K562 (cell line): Measurements from ENCODE around the gene SND1. TPM values are rescaled to one million over a fixed set of nuclear protein-coding genes. Genes with fewer than 3 reads are reported as not detected.
A peak's percentile ranks its signal among the peaks of the same experiment; 100 is the strongest.

ENCODE experiments used
- ARID1B ChIP-seq: fragments of 450-650 bp; IDR thresholded peaks from 2 replicates; pipeline ENCODE4 v1.6.1; 2016; ENCODE audit warnings: antibody characterized with exemption, mild to moderate bottlenecking, inconsistent platforms
- BRD4 ChIP-seq: fragments of 200-600 bp; sonication (generic); IDR thresholded peaks from 2 replicates; pipeline ENCODE4 v1.6.1; 2017; ENCODE audit warnings: inconsistent platforms
- E2F4 ChIP-seq: sonication (generic); formaldehyde crosslinking; IDR thresholded peaks from 2 replicates; pipeline ENCODE4 v1.8.0; 2022; ENCODE audit warnings: mild to moderate bottlenecking, low read depth, missing genetic modification reagents
- FOXA1 ChIP-seq: fragments of 450-650 bp; IDR thresholded peaks from 2 replicates; pipeline ENCODE4 v1.6.1; 2016; ENCODE audit warnings: mild to moderate bottlenecking, borderline replicate concordance
- FOXJ3 ChIP-seq: sonication (generic); formaldehyde crosslinking; IDR thresholded peaks from 2 replicates; pipeline ENCODE4 v1.4.0; 2020; ENCODE audit warnings: mild to moderate bottlenecking, missing genetic modification reagents
- HNRNPL ChIP-seq: fragments of 200-400 bp; formaldehyde crosslinking; IDR thresholded peaks from 2 replicates; pipeline ENCODE4 v1.6.1; 2017; ENCODE audit warnings: low read depth, mild to moderate bottlenecking, low read length
- MLX ChIP-seq, 2 experiments: fragments of 450-650 bp in 1 of 2; sonication (generic) in 1 of 2; formaldehyde crosslinking; conservative IDR thresholded peaks; 2 replicates each; pipeline versions ENCODE4 v1.4.0 to v1.8.1; 2020 to 2022; ENCODE audit warnings: mild to moderate bottlenecking in 1 of 2, missing genetic modification reagents in 1 of 2
- NCOR1 ChIP-seq: fragments of 450-650 bp; IDR thresholded peaks from 2 replicates; pipeline ENCODE4 v1.6.1; 2016; ENCODE audit warnings: mild to moderate bottlenecking, moderate library complexity
- PRPF4 ChIP-seq: fragments of 200-400 bp; formaldehyde crosslinking; IDR thresholded peaks from one replicate; pipeline ENCODE4 v1.6.1; 2017; ENCODE audit warnings: low read length, low read depth, mild to moderate bottlenecking; ENCODE audit not compliant: insufficient read depth, poor library complexity, severe bottlenecking
- RBM15 ChIP-seq: fragments of 200-400 bp; formaldehyde crosslinking; IDR thresholded peaks from 2 replicates; pipeline ENCODE4 v1.6.1; 2018; ENCODE audit warnings: mild to moderate bottlenecking, low read length, moderate library complexity; ENCODE audit not compliant: insufficient read depth
- RBM39 ChIP-seq: fragments of 200-400 bp; formaldehyde crosslinking; optimal IDR thresholded peaks from 2 replicates; pipeline ENCODE3; 2018; ENCODE audit warnings: low read depth, low read length
- ZNF239 ChIP-seq: fragments of 250-450 bp; sonication (Bioruptor Pico); IDR thresholded peaks from 2 replicates; pipeline ENCODE4 v1.4.0; 2020; ENCODE audit warnings: mild to moderate bottlenecking
- polyA plus RNA-seq, 8 experiments: library from polyadenylated mRNA; depleted of rRNA in 4 of 8; stranded (reverse) in 5 of 8; unstranded in 3 of 8; fragments of >200 nt; fragmentation: Nextera tagmentation in 2 of 8; fragmentation: Illumina TruSeq in 1 of 8; extraction: Ambion mirVana in 2 of 8; extraction: Trizol in 1 of 8; gene quantifications; 2 replicates each; pipeline versions ENCODE4 v1.2.1 to v1.2.3, GENCODE V29; 2011 to 2014; ENCODE audit warnings: inconsistent platforms in 1 of 8, missing spikeins in 1 of 8
- total RNA-seq, 7 experiments: library from RNA; depleted of rRNA in 6 of 7; stranded (reverse); fragments of >200 nt in 6 of 7; fragmentation: Illumina TruSeq in 2 of 7; extraction: Trizol in 2 of 7; gene quantifications; 2 replicates each; pipeline versions ENCODE4 v1.2.1 to v1.2.3, GENCODE V29; 2011 to 2021; ENCODE audit warnings: low replicate concordance in 1 of 7
- TF ChIP-seq, protein P1 (sequence below): fragments of 450-650 bp; formaldehyde crosslinking; IDR thresholded peaks from 2 replicates; pipeline ENCODE4 v1.4.0; 2022; ENCODE audit warnings: missing genetic modification characterization
- TF ChIP-seq, protein P2 (sequence below): sonication (generic); formaldehyde crosslinking; IDR thresholded peaks from 2 replicates; pipeline ENCODE4 v1.8.1; 2023; ENCODE audit warnings: mild to moderate bottlenecking, missing genetic modification reagents
- TF ChIP-seq, protein P3 (sequence below), 2 experiments: IDR thresholded peaks; 2 replicates each; pipeline ENCODE4 v1.6.1; 2011; ENCODE audit warnings: borderline replicate concordance in 1 of 2, control low read depth in 1 of 2, low read depth in 1 of 2, low read length in 1 of 2, mild to moderate bottlenecking in 1 of 2, mixed read lengths in 1 of 2, moderate library complexity in 1 of 2; ENCODE audit not compliant: insufficient read depth in 1 of 2, insufficient read length in 1 of 2, poor library complexity in 1 of 2, severe bottlenecking in 1 of 2; ENCODE audit errors: extremely low read depth in 1 of 2

SND1 gene
- total and polyA plus RNA-seq, 9 of the 15 experiments (the other 6 are each of a cell fraction or from before 2014, with no cell fraction given): 46.5 to 307 (median 191) TPM

- TF ChIP-seq RBM15 (no peak), FOXA1 (no peak), NCOR1 (no peak), PRPF4 (no peak), BRD4 (no peak), HNRNPL (no peak), RBM39 (no peak), FOXJ3 (no peak), MLX (CRISPR knock-in tag; conservative IDR thresholded peaks at IDR 0.05) (no peak), ARID1B (peak; percentile 63), E2F4 (CRISPR knock-in tag) (no peak), ZNF239 (CRISPR knock-in tag) (no peak)
- TF ChIP-seq, protein P1, sequence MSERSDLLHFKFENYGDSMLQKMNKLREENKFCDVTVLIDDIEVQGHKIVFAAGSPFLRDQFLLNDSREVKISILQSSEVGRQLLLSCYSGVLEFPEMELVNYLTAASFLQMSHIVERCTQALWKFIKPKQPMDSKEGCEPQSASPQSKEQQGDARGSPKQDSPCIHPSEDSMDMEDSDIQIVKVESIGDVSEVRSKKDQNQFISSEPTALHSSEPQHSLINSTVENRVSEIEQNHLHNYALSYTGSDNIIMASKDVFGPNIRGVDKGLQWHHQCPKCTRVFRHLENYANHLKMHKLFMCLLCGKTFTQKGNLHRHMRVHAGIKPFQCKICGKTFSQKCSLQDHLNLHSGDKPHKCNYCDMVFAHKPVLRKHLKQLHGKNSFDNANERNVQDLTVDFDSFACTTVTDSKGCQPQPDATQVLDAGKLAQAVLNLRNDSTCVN (CRISPR knock-in tag): no peak
- TF ChIP-seq, protein P2, sequence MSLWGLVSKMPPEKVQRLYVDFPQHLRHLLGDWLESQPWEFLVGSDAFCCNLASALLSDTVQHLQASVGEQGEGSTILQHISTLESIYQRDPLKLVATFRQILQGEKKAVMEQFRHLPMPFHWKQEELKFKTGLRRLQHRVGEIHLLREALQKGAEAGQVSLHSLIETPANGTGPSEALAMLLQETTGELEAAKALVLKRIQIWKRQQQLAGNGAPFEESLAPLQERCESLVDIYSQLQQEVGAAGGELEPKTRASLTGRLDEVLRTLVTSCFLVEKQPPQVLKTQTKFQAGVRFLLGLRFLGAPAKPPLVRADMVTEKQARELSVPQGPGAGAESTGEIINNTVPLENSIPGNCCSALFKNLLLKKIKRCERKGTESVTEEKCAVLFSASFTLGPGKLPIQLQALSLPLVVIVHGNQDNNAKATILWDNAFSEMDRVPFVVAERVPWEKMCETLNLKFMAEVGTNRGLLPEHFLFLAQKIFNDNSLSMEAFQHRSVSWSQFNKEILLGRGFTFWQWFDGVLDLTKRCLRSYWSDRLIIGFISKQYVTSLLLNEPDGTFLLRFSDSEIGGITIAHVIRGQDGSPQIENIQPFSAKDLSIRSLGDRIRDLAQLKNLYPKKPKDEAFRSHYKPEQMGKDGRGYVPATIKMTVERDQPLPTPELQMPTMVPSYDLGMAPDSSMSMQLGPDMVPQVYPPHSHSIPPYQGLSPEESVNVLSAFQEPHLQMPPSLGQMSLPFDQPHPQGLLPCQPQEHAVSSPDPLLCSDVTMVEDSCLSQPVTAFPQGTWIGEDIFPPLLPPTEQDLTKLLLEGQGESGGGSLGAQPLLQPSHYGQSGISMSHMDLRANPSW (CRISPR knock-in tag): no peak; the same call in 1 of the 2 replicates
- TF ChIP-seq, protein P3, sequence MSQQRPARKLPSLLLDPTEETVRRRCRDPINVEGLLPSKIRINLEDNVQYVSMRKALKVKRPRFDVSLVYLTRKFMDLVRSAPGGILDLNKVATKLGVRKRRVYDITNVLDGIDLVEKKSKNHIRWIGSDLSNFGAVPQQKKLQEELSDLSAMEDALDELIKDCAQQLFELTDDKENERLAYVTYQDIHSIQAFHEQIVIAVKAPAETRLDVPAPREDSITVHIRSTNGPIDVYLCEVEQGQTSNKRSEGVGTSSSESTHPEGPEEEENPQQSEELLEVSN (IDR thresholded peaks at IDR 0.05; ENCODE audit: borderline replicate concordance in 1 of 2, extremely low read depth in 1 of 2, insufficient read depth in 1 of 2, insufficient read length in 1 of 2, low read depth in 1 of 2, low read length in 1 of 2, poor library complexity in 1 of 2, severe bottlenecking in 1 of 2): no peak
Measured at GRCh38 chr7:127996253-127997071, 344.5 kb downstream of the SND1 start (continued).
